HepG2 (cell line): ENCODE results near the gene FLVCR1. TPM values are rescaled to one million over a fixed set of nuclear protein-coding genes. Genes with fewer than 3 reads are reported as not detected.

Experiments
- BRF2 ChIP-seq: sonication (generic); formaldehyde crosslinking; IDR thresholded peaks from 2 replicates; pipeline ENCODE4 v1.8.1; 2022; ENCODE audit warnings: mild to moderate bottlenecking, missing genetic modification reagents
- IRF2 ChIP-seq: IDR thresholded peaks from 2 replicates; pipeline ENCODE4 v1.6.1; 2018; ENCODE audit warnings: missing genetic modification reagents, missing compliant biosample characterization
- JARID2 ChIP-seq: sonication (generic); formaldehyde crosslinking; IDR thresholded peaks from 2 replicates; pipeline ENCODE4 v1.8.1; 2023; ENCODE audit warnings: missing genetic modification reagents, inconsistent platforms; ENCODE audit not compliant: insufficient replicate concordance
- MAZ ChIP-seq, 2 experiments: sonication (generic) in 1 of 2; formaldehyde crosslinking in 1 of 2; IDR thresholded peaks; 2 replicates each; pipeline versions ENCODE4 v1.5.0 to v1.6.1; 2012 to 2020; ENCODE audit warnings: low read depth in 2 of 2, mild to moderate bottlenecking in 2 of 2, borderline replicate concordance in 1 of 2, improper control_type of control experiment in 1 of 2, low read length in 1 of 2, missing genetic modification reagents in 1 of 2, moderate library complexity in 1 of 2
- NFE2L2 ChIP-seq: fragments of 150-350 bp; IDR thresholded peaks from 2 replicates; pipeline ENCODE4 v1.6.1; 2014; ENCODE audit warnings: low read length
- POLR2G ChIP-seq: fragments of 200-400 bp; formaldehyde crosslinking; IDR thresholded peaks from 2 replicates; pipeline ENCODE4 v1.6.1; 2018; ENCODE audit warnings: mild to moderate bottlenecking, low read depth, low read length, moderate library complexity
- RNF2 ChIP-seq: fragments of 450-650 bp; conservative IDR thresholded peaks from 2 replicates; pipeline ENCODE4 v1.6.1; 2016; ENCODE audit warnings: low read depth
- SMARCE1 ChIP-seq: fragments of 450-650 bp; IDR thresholded peaks from 2 replicates; pipeline ENCODE4 v1.6.1; 2017; ENCODE audit warnings: borderline replicate concordance
- ZBTB38 ChIP-seq: sonication (generic); formaldehyde crosslinking; IDR thresholded peaks from 2 replicates; pipeline ENCODE4 v1.5.1; 2020; ENCODE audit warnings: mild to moderate bottlenecking, missing genetic modification reagents
- ZBTB44 ChIP-seq: sonication (generic); formaldehyde crosslinking; IDR thresholded peaks from 2 replicates; pipeline ENCODE4 v1.4.0; 2020; ENCODE audit warnings: missing genetic modification reagents
- ZNF614 ChIP-seq: IDR thresholded peaks from 2 replicates; pipeline ENCODE4 v1.6.1; 2018; ENCODE audit warnings: missing biosample characterization, missing genetic modification reagents, inconsistent platforms, borderline replicate concordance
- ZSCAN30 ChIP-seq: sonication (generic); formaldehyde crosslinking; IDR thresholded peaks from 2 replicates; pipeline ENCODE4 v1.5.0; 2020; ENCODE audit warnings: mild to moderate bottlenecking, missing genetic modification reagents
- polyA plus RNA-seq, 8 experiments: library from polyadenylated mRNA; depleted of rRNA in 3 of 8; stranded (reverse) in 7 of 8; unstranded in 1 of 8; fragments of >200 nt; fragmentation: Illumina TruSeq in 4 of 8; extraction: Trizol in 4 of 8; gene quantifications; 2 replicates each; pipeline versions ENCODE4 v1.2.1 to v1.2.3, GENCODE V29; 2011 to 2016; ENCODE audit warnings: low read depth in 4 of 8, missing spikeins in 1 of 8, mixed read lengths in 1 of 8; ENCODE audit not compliant: insufficient read depth in 1 of 8
- total RNA-seq, 5 experiments: library from RNA; depleted of rRNA; stranded (reverse); fragments of >200 nt; fragmentation: Illumina TruSeq; extraction: Trizol; gene quantifications; 2 replicates each; pipeline ENCODE4 v1.2.3, GENCODE V29; 2016; ENCODE audit warnings: low read depth in 1 of 5
- TF ChIP-seq, protein P1 (sequence below): sonication (generic); formaldehyde crosslinking; IDR thresholded peaks from 2 replicates; pipeline ENCODE4 v1.4.0; 2020; ENCODE audit warnings: missing genetic modification reagents
- TF ChIP-seq, protein P2 (sequence below): sonication (generic); formaldehyde crosslinking; IDR thresholded peaks from 2 replicates; pipeline ENCODE4 v1.5.1; 2020; ENCODE audit warnings: mild to moderate bottlenecking, missing genetic modification reagents, borderline replicate concordance
- TF ChIP-seq, protein P3 (sequence below): sonication (generic); formaldehyde crosslinking; IDR thresholded peaks from 2 replicates; pipeline ENCODE4 v1.5.1; 2020; ENCODE audit warnings: mild to moderate bottlenecking, missing genetic modification reagents, borderline replicate concordance

Gene FLVCR1
- total and polyA plus RNA-seq, 2 of the 13 experiments (the other 11 are each of a cell fraction or from before 2014, with no cell fraction given), result 14.8 to 39.8 TPM

GRCh38 chr1:212930986-212931678, 73.1 kb downstream of the FLVCR1 start (continued):
- TF ChIP-seq POLR2G, result no peak
- TF ChIP-seq, protein P1, sequence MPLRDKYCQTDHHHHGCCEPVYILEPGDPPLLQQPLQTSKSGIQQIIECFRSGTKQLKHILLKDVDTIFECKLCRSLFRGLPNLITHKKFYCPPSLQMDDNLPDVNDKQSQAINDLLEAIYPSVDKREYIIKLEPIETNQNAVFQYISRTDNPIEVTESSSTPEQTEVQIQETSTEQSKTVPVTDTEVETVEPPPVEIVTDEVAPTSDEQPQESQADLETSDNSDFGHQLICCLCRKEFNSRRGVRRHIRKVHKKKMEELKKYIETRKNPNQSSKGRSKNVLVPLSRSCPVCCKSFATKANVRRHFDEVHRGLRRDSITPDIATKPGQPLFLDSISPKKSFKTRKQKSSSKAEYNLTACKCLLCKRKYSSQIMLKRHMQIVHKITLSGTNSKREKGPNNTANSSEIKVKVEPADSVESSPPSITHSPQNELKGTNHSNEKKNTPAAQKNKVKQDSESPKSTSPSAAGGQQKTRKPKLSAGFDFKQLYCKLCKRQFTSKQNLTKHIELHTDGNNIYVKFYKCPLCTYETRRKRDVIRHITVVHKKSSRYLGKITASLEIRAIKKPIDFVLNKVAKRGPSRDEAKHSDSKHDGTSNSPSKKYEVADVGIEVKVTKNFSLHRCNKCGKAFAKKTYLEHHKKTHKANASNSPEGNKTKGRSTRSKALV (CRISPR knock-in tag), result no peak
- TF ChIP-seq MAZ (IDR thresholded peaks at IDR 0.05; ENCODE audit: borderline replicate concordance, low read depth, low read length), result no peak
- TF ChIP-seq MAZ (CRISPR knock-in tag; IDR thresholded peaks at IDR 0.05; ENCODE audit: low read depth), result no peak
- peak; percentile 97 for TF ChIP-seq NFE2L2
- TF ChIP-seq IRF2 (CRISPR knock-in tag), result peak; percentile 61; the same call in 1 of the 2 replicates
- TF ChIP-seq BRF2 (CRISPR knock-in tag), result no peak
- TF ChIP-seq ZBTB44 (CRISPR knock-in tag), result no peak
- no peak for TF ChIP-seq ZBTB38 (CRISPR knock-in tag)
- TF ChIP-seq, protein P2, sequence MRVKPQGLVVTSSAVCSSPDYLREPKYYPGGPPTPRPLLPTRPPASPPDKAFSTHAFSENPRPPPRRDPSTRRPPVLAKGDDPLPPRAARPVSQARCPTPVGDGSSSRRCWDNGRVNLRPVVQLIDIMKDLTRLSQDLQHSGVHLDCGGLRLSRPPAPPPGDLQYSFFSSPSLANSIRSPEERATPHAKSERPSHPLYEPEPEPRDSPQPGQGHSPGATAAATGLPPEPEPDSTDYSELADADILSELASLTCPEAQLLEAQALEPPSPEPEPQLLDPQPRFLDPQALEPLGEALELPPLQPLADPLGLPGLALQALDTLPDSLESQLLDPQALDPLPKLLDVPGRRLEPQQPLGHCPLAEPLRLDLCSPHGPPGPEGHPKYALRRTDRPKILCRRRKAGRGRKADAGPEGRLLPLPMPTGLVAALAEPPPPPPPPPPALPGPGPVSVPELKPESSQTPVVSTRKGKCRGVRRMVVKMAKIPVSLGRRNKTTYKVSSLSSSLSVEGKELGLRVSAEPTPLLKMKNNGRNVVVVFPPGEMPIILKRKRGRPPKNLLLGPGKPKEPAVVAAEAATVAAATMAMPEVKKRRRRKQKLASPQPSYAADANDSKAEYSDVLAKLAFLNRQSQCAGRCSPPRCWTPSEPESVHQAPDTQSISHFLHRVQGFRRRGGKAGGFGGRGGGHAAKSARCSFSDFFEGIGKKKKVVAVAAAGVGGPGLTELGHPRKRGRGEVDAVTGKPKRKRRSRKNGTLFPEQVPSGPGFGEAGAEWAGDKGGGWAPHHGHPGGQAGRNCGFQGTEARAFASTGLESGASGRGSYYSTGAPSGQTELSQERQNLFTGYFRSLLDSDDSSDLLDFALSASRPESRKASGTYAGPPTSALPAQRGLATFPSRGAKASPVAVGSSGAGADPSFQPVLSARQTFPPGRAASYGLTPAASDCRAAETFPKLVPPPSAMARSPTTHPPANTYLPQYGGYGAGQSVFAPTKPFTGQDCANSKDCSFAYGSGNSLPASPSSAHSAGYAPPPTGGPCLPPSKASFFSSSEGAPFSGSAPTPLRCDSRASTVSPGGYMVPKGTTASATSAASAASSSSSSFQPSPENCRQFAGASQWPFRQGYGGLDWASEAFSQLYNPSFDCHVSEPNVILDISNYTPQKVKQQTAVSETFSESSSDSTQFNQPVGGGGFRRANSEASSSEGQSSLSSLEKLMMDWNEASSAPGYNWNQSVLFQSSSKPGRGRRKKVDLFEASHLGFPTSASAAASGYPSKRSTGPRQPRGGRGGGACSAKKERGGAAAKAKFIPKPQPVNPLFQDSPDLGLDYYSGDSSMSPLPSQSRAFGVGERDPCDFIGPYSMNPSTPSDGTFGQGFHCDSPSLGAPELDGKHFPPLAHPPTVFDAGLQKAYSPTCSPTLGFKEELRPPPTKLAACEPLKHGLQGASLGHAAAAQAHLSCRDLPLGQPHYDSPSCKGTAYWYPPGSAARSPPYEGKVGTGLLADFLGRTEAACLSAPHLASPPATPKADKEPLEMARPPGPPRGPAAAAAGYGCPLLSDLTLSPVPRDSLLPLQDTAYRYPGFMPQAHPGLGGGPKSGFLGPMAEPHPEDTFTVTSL (CRISPR knock-in tag), result peak; percentile 81; the same call in 1 of the 2 replicates
- TF ChIP-seq RNF2, result no peak
- TF ChIP-seq, protein P3, sequence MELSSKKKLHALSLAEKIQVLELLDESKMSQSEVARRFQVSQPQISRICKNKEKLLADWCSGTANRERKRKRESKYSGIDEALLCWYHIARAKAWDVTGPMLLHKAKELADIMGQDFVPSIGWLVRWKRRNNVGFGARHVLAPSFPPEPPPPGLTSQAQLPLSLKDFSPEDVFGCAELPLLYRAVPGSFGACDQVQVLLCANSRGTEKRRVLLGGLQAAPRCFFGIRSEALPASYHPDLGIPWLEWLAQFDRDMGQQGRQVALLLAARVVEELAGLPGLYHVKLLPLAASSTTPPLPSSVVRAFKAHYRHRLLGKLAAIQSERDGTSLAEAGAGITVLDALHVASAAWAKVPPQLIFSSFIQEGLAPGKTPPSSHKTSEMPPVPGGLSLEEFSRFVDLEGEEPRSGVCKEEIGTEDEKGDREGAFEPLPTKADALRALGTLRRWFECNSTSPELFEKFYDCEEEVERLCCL (CRISPR knock-in tag), result 0 out of 2 replicates have a peak, but pooled peaks have one; percentile 24
- no peak for TF ChIP-seq SMARCE1
- TF ChIP-seq ZSCAN30 (CRISPR knock-in tag), result no peak
- TF ChIP-seq ZNF614, result no peak
- no peak for TF ChIP-seq JARID2 (CRISPR knock-in tag)
